ENCODE results near the gene HES5.

Gene HES5

GRCh38 chr1:2482588-2482987 lies 47.5 kb downstream of the HES5 start:
- DNase-seq: no peak

- no peak for DNase-seq
Observed at GRCh38 chr1:2481885-2482284, 48.2 kb downstream of the HES5 start.

- no peak for DNase-seq
Observed at GRCh38 chr1:2480986-2481364, 49.1 kb downstream of the HES5 start.

GRCh38 chr1:2480236-2480985 lies 49.7 kb downstream of the HES5 start:
- no peak for DNase-seq

GRCh38 chr1:2479618-2480017 lies 50.4 kb downstream of the HES5 start:
- DNase-seq: no peak

GRCh38 chr1:2479186-2479585 lies 50.9 kb downstream of the HES5 start:
- no peak for DNase-seq

Data from nucleus accumbens (tissue), 56 donors.